Memory B cell (primary cell): Measurements from ENCODE around the gene PPM1A.

Source experiments
- ATAC-seq: fragments of 150-1000 bp; cut with Tn5 transposase; 2 replicates; pipeline ENCODE4 v1.10.0; 2021; ENCODE audit warnings: low read depth, mild to moderate bottlenecking, moderate library complexity
- DNase-seq, 2 donors: peaks; one replicate each; pipeline ENCODE4 v3.0.0; 2022; ENCODE audit warnings: low spot score in 2 of 2
- H3K27ac Mint-ChIP-seq: one replicate; pipeline ENCODE4 v1.8.0; 2022; ENCODE audit warnings: mild to moderate bottlenecking, moderate library complexity, mixed read lengths
- H3K27me3 Mint-ChIP-seq: one replicate; pipeline ENCODE4 v1.8.0; 2022; ENCODE audit warnings: mixed read lengths
- H3K36me3 Mint-ChIP-seq: one replicate; pipeline ENCODE4 v1.8.0; 2022; ENCODE audit warnings: mild to moderate bottlenecking, mixed read lengths
- H3K4me1 Mint-ChIP-seq: one replicate; pipeline ENCODE4 v1.8.0; 2022; ENCODE audit warnings: mixed read lengths
- H3K4me3 Mint-ChIP-seq: one replicate; pipeline ENCODE4 v1.8.0; 2022; ENCODE audit warnings: mild to moderate bottlenecking, moderate library complexity, mixed read lengths
- H3K9me3 Mint-ChIP-seq: one replicate; pipeline ENCODE4 v1.8.0; 2022; ENCODE audit warnings: mixed read lengths

Gene PPM1A

DNA sequence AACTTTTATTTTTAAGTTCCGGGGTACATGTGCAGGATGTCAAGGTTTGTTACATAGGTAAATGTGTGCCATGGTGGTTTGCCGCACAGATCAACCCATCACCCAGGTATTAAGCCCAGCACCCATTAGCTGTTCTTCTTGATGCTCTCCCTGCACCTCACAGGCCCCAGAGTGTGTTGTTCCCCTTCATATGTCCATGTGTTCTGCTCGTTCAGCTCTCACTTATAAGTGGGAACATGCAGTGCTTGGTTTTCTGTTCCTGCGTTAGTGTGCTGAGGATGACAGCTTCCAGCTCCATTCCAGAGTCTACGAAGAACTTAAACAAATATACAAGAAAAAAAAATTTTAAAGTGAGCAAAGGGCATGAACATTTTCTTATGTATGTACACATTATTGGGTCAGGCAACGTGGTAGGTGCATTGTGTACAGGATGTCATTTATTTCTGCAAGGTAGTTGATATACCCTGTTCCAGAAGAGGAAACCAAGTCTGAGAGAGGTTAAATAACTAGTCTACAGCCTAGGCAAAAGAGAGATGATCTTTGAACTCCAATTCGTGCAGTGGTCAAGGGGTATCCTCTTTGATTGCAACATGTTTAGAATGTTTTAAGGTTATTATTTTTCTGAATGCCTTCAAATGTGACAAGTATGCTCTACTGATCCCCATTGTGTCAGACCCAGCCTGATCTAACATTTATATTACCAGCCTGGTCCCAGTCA lies 8.7 kb upstream of the PPM1A start:
- Mint-ChIP-seq H3K36me3 (no peaks in the 10 kb centered on the region), H3K9me3 (no peaks in the 10 kb centered on the region), H3K4me1 (peaks cover 5% of the 10 kb centered on the region), H3K27me3 (peaks cover 2% of the 10 kb centered on the region), H3K27ac (no peak overlapping the region), H3K4me3 (no peak overlapping the region)
- ATAC-seq = no peak
- DNase-seq = no peak

DNA sequence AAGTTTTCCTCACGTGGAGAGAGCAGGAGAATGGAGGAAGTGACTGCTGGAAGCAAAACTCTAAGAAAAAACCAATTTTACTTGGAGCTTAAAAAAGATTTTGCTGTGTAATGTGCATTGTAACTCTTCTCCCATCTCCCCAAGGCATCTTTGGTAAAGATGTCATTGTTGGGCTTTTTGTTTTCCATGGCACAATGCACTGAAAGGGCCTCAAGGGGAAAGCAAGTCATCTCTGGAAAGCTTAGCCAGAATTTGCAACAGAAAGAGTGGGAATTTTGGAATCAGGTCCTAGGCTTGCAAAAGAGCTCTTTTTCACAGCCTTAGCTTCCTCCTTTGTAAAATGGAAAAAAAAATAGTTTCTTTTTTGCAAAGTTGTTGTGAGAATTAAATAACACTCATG lies 7.9 kb upstream of the PPM1A start:
- Mint-ChIP-seq H3K4me3 (no peak overlapping the region), H3K27me3 (peaks cover 2% of the 10 kb centered on the region), H3K4me1 (peaks cover 9% of the 10 kb centered on the region), H3K36me3 (no peaks in the 10 kb centered on the region), H3K27ac (no peak overlapping the region), H3K9me3 (no peaks in the 10 kb centered on the region)
- DNase-seq = no peak
- no peak for ATAC-seq

DNA sequence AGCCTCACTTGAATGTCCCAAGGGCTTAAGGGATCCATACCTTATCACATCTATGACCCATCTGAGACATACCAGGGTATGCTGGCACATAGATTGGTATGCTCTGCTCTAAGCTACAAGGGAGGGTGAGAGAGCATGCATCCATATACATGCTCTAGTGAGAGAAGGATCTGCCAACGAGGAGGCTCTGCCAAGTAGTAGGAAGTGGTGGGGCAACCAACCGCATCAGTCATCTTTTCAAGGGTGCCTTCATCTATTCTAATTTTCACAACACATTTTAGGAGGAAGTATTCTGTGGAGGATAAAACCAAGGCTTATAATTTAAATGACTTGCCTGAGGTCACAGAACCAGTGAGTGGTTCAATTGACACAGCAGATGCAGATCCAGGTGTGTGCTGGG lies 6.6 kb upstream of the PPM1A start:
- Mint-ChIP-seq H3K4me1 (peaks cover 9% of the 10 kb centered on the region), H3K36me3 (no peaks in the 10 kb centered on the region), H3K4me3 (no peak overlapping the region), H3K27ac (no peak overlapping the region), H3K27me3 (peaks cover 2% of the 10 kb centered on the region), H3K9me3 (no peaks in the 10 kb centered on the region)
- ATAC-seq (peak; percentile 24), DNase-seq (no peak)

DNA sequence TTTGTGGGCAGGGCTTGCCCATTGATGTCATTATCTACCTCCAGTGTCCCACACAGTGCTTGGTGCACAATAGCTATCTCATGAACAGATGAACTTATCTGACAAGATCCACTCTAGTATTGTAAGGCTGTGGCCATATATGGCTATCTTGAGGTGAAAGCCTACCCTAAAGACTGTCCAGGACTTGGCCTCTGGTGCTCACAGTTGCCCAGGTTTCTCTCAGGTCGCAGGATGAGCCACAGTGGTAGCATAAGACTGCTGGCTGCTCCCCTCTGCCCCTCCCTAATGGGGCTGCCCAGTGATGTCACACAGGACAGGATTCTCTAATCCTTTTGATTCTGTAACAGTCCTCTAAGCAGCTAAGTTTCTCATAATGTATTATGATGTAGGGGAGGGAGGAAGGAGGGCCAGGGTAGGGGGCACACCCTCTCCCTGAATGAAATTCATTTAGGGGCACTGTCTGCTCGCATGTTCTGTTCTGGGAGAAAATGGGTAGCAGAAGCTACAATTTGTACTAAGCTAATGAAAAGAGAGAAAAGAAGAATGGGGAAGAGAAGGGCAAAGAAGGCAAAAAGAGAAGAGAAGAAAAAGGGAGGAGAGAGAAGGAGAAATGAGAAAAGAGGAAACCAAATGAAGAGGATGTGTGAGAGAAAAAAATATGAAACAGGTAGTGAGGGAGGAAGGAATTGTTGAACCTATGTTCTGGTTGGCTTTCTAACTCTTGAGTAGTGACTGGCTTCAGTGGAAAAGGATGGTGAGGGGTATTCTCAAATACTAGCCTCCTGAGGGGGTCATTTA lies 3.4 kb upstream of the PPM1A start:
- Mint-ChIP-seq H3K27ac (peak overlapping the region; percentile 48), H3K9me3 (no peaks in the 10 kb centered on the region), H3K27me3 (no peaks in the 10 kb centered on the region), H3K4me3 (no peak overlapping the region), H3K36me3 (no peaks in the 10 kb centered on the region), H3K4me1 (peaks cover 11% of the 10 kb centered on the region)
- DNase-seq (no peak), ATAC-seq (no peak)

DNA sequence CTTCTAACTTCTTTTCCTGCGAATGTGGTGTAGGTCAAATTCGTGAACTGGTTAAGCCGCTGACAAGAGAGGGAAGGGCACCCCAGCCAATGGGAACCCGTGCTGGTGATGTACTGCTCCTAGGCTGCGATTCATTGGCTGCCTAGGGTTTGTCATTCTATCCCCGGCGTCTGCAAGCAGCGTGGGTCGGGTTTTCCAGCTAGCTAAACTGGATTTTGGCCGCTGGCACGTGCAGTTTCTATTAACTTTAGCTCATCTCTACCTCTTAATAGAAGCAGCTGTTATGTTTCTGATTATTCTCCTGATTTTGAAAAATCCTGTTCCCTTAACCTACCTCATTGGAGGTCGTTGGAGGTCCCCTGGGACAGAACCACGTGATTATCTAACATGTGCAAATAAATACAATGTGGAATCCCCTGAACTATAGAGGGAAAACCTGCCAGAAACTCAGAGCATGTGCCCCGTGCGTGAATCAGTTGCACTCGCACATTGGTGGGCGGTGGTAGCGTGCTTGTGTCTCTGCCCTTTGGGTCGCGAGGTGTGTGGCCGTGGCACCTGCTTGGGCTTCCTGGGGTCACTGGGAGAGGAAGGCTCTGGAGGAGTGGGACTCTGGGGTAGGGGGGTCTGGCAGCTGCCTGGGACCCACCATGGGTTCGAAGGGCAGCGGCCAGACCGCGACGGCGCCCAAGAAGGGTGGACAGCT lies 876 bp upstream of the PPM1A start:
- Mint-ChIP-seq H3K4me3 (peak overlapping the region; percentile 95), H3K9me3 (no peaks in the 10 kb centered on the region), H3K27me3 (no peaks in the 10 kb centered on the region), H3K4me1 (peaks cover 18% of the 10 kb centered on the region), H3K36me3 (no peaks in the 10 kb centered on the region), H3K27ac (peak overlapping the region; percentile 99)
- DNase-seq (peak; percentile 72 to 83), ATAC-seq (peak; percentile 54)

DNA sequence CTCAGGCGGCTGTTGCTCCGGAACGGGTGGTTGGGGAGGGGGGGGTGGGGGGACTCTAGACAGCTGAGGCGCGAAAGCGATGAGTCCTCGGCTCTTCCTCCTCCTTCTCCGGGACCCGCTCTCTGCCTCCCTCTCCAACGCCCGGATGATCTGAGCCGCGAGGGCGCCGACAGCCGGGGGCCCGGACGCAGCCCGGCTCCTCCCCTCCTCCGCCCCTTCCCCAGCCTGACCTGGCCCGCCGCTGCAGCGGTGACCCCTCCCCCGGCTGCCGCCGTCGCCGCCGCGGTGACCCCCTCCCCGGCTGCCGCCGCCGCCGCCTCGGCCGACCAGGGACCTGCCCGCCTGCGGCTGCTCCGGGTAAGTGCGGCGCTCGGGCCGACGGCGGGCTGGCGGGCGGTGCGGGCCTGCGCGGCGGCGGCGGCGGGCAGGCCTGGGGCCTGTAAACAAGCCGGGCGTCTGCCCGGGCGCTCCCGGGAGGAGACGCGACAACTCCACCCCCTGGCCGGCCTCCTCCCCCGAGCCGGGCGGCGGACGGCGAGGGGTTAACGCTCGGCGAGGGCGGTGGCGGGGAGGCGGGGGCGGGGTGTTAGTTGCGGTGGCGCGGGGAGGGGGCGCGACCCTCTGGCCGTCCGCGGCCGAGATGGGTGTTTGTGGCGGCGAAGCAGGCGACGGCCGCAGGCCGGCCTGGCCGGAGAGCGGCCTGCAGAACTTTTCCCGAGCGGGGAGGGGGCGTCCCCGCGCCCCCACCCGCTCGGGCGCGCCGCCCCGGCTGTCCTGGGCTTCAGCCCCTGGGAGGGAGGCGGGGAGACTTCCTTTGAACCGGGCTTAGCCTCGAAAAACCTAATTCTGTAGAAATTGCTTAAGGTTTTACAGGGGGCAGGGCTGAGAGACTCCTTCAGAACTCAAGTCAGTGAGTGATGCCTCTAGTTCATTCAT lies 568 bp downstream of the PPM1A start:
- H3K4me3 Mint-ChIP-seq = peak overlapping the region; percentile 95
- H3K27me3 Mint-ChIP-seq = no peaks in the 10 kb centered on the region
- H3K36me3 Mint-ChIP-seq = no peaks in the 10 kb centered on the region
- H3K4me1 Mint-ChIP-seq = peaks cover 22% of the 10 kb centered on the region
- peak; percentile 16 to 69 for DNase-seq
- ATAC-seq = peak; percentile 25
- H3K27ac Mint-ChIP-seq = peak overlapping the region; percentile 99
- no peaks in the 10 kb centered on the region for H3K9me3 Mint-ChIP-seq

DNA sequence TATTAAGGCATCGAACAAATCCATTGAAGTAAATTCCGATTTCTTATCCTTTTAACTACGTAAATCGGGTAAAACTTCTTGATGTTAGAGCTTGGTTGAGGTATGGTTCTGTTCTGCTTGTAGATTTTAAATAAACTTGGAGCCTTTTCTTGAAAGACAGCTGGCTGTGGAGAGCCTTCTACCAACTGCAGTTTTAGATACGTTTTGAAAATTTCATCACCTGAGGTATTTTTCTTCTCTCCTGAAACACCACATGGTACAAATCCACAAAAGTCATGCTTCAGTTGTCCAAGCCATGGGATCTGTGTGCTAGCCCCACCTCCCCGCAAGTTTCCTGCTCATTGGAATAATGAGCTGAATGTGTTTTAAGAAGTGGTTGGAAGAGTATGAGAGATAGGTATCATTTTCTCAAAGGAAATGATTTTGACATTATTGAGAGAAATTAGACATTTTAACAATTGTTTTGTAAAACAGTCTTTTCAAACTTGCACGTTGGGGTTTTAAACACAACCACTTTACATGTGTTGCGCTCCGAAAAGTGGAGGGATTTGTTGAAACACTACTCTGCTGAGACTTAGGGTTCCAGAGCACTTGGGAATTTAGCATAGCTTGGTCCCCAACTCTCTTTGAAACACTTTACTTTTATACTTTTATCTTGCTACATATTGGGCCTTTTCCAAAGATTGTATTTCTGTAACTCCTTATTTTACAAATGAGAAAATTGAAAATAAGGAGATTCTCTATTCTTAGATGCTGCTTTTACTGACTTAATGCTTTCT lies 1.4 kb downstream of the PPM1A start:
- no peak for ATAC-seq
- Mint-ChIP-seq H3K4me1 (peaks cover 26% of the 10 kb centered on the region), H3K27ac (peak overlapping the region; percentile 36), H3K36me3 (no peaks in the 10 kb centered on the region), H3K9me3 (no peaks in the 10 kb centered on the region), H3K27me3 (no peaks in the 10 kb centered on the region), H3K4me3 (peak overlapping the region; percentile 76)
- no peak for DNase-seq

DNA sequence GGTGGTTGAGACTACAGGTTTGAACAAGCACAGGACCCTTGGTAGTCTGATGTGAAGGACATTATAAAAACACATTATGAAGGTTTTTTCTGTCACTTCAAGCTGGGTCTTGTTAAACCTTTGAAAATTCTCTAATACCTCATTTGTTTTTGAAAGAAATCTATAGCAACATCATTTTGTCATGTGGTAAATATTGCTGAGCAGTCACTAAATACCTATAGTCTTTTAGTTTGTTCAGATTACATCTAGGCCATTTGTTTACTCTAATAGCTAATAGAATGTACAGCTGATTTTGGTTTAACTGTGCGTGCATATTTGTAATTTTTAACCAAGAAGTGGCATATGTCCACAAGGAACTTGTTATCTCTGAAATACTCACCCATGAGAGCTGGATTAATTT lies 2.9 kb downstream of the PPM1A start:
- no peak overlapping the region for H3K4me3 Mint-ChIP-seq
- peaks cover 27% of the 10 kb centered on the region for H3K4me1 Mint-ChIP-seq
- ATAC-seq (no peak), DNase-seq (no peak)
- H3K27me3 Mint-ChIP-seq = no peaks in the 10 kb centered on the region
- peak overlapping the region; percentile 1 for H3K27ac Mint-ChIP-seq
- H3K36me3 Mint-ChIP-seq = no peaks in the 10 kb centered on the region
- H3K9me3 Mint-ChIP-seq = no peaks in the 10 kb centered on the region

DNA sequence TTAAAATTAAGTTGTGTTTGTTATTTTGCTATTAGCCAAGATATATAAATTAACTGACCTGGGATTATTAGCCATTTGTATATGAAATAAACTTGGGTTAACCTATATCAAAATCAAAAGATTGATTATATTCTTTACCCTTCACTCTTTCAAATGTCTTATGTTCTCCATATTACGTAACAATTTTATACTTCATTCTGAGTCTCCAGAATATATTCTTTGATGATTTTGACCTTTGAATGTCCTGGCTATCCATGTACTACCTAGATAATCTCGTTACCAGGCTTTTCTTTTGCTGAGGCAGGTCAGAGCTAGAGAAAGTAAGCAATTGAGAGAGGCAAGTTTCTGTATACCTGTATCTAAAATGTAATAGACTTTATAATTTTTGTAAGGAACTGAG lies 3.6 kb downstream of the PPM1A start:
- Mint-ChIP-seq H3K9me3 (no peaks in the 10 kb centered on the region), H3K27ac (no peak overlapping the region), H3K36me3 (no peaks in the 10 kb centered on the region), H3K27me3 (no peaks in the 10 kb centered on the region), H3K4me3 (no peak overlapping the region), H3K4me1 (peaks cover 27% of the 10 kb centered on the region)
- ATAC-seq (no peak), DNase-seq (no peak)

DNA sequence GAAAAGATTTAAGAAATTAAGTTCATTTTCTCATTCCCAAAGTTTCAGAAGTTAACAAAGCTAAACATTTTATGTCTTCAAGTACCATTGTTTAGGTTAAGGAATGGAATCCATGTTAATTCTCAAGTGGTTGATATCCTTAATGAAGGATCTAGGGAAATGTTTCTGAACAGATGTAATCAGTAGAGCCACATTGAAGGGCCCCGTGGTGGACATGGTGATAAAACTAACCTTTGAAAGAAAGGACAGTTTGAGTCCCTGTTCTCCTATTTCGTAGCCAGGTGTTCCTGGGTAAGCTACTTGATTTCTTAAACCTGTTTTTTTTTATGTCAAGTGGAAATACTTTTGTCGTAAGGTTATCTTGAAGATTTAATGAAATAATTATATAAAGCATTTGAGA lies 4.6 kb downstream of the PPM1A start:
- H3K4me3 Mint-ChIP-seq = no peak overlapping the region
- no peaks in the 10 kb centered on the region for H3K36me3 Mint-ChIP-seq
- H3K4me1 Mint-ChIP-seq = peaks cover 26% of the 10 kb centered on the region
- no peak for DNase-seq
- H3K27me3 Mint-ChIP-seq = no peaks in the 10 kb centered on the region
- no peak for ATAC-seq
- H3K27ac Mint-ChIP-seq = no peak overlapping the region
- no peaks in the 10 kb centered on the region for H3K9me3 Mint-ChIP-seq

DNA sequence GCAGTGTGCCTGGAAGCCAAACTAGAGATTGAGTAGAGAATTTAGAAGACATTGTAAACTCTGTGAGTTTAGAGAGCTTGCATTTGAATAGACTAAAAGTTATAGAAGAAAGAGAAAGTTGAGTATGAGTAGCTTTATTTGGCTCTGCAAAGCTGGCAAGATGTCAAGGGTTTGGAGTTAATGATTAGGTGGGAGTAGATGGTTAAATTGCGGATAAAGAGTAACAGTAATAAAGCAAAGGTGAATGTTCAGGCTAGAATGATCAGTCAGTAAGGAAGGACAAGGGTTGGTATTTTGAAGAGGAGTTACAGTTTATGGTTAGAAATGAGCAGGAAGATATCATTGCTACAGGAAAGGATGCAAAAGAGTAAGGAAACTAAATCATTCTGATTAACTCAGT lies 5.2 kb downstream of the PPM1A start:
- ATAC-seq (no peak), DNase-seq (no peak)
- Mint-ChIP-seq H3K9me3 (no peaks in the 10 kb centered on the region), H3K36me3 (no peaks in the 10 kb centered on the region), H3K27ac (no peak overlapping the region), H3K4me3 (no peak overlapping the region), H3K4me1 (peaks cover 28% of the 10 kb centered on the region), H3K27me3 (no peaks in the 10 kb centered on the region)

DNA sequence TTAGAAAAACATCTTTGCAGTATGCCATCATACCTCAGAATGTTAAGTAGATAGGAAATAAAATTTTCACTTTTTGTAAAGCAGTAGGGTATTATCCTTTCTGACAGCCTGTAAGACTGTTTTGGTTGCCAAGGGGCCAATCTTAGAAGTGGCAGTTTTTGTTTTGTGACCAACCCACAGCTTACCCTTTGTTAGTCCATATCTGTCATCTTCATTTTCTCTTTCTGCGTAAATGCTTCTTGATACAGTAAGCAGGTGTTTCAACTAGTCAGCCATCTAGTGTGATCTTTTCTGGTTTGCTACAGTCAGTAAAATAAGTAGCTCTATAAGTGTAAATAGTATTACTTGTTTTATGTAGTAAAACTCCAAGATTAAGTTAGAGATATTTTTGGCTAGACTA lies 8.8 kb downstream of the PPM1A start:
- peaks cover 3% of the 10 kb centered on the region for H3K36me3 Mint-ChIP-seq
- no peaks in the 10 kb centered on the region for H3K9me3 Mint-ChIP-seq
- no peaks in the 10 kb centered on the region for H3K27me3 Mint-ChIP-seq
- DNase-seq (no peak), ATAC-seq (no peak)
- no peak overlapping the region for H3K27ac Mint-ChIP-seq
- H3K4me1 Mint-ChIP-seq = peaks cover 21% of the 10 kb centered on the region
- no peak overlapping the region for H3K4me3 Mint-ChIP-seq

DNA sequence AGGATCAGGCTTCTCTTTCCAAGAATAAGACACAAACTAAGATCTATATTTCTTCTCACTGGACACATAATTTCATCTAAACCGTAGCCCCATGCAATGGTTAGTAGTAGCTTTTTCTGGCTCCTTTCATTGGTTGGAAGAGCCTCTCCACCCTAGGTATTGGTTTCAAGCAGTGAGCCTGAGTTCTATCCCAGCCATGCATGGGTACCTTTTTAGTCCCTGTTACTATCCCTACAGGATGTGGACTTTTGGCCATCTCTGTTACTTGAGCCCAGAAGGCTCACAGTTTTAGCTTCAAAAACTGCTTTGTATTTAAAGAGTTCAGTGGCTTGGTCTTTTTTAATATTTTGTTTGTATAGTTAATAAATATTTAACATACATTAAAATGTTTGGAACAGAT lies 16.1 kb downstream of the PPM1A start:
- H3K4me3 Mint-ChIP-seq = no peak overlapping the region
- H3K4me1 Mint-ChIP-seq = peaks cover 10% of the 10 kb centered on the region
- DNase-seq (no peak), ATAC-seq (no peak)
- H3K27ac Mint-ChIP-seq = peak overlapping the region; percentile 63
- H3K36me3 Mint-ChIP-seq = peaks cover 7% of the 10 kb centered on the region
- H3K9me3 Mint-ChIP-seq = peaks cover 5% of the 10 kb centered on the region
- no peaks in the 10 kb centered on the region for H3K27me3 Mint-ChIP-seq
